HG03039 (cell line): ENCODE data around the gene MKNK1.

Experiments used
- ATAC-seq: cut with Tn5 transposase; IDR thresholded peaks from one replicate; pipeline ENCODE4 v1.9.1; 2021; ENCODE audit warnings: mild to moderate bottlenecking, moderate library complexity; ENCODE audit not compliant: unreplicated experiment

The MKNK1 gene

GRCh38 chr1:46568461-46568891 is 35.6 kb downstream of the MKNK1 start:
- no peak for ATAC-seq

DNA sequence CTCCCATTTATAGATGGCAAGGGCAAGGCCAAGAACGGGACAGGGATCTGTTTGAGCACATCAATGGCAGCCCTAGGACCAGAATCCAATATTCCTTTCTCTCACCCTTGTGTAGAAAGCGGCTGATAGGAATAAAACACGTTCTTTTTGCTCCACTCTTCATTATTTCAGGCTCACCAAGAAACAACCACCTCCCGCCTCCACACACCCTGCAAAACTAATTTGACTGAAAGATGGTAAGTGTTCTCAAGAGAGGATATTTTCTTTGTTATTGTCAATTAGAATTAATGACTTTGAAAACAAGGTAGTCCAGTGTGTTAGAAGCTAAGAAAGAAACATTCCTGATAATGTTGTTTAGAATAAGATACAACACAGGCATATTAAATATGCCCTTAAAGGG is 40.7 kb downstream of the MKNK1 start:
- ATAC-seq = no peak

DNA sequence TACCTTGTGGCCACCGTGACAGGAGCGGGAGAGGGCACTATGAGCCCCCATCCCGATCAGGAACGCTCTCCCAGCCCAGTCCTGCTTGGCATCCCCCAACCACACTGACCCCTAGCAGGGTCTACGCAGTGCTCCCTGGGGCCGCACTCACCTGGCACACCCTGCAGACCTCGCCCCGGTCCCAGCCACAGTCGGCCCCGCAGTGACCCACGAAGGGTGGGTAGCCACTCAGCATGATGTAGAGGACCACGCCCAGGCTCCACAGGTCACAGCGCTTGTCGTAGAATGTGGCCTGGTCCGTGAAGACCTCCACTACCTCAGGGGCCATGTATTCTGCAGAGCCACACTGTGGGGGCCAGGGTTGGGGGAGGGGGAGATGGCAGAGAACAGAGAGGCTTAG is 41.6 kb downstream of the MKNK1 start:
- ATAC-seq = no peak

GRCh38 chr1:46558966-46559365 is 45.1 kb downstream of the MKNK1 start:
- ATAC-seq = no peak

DNA sequence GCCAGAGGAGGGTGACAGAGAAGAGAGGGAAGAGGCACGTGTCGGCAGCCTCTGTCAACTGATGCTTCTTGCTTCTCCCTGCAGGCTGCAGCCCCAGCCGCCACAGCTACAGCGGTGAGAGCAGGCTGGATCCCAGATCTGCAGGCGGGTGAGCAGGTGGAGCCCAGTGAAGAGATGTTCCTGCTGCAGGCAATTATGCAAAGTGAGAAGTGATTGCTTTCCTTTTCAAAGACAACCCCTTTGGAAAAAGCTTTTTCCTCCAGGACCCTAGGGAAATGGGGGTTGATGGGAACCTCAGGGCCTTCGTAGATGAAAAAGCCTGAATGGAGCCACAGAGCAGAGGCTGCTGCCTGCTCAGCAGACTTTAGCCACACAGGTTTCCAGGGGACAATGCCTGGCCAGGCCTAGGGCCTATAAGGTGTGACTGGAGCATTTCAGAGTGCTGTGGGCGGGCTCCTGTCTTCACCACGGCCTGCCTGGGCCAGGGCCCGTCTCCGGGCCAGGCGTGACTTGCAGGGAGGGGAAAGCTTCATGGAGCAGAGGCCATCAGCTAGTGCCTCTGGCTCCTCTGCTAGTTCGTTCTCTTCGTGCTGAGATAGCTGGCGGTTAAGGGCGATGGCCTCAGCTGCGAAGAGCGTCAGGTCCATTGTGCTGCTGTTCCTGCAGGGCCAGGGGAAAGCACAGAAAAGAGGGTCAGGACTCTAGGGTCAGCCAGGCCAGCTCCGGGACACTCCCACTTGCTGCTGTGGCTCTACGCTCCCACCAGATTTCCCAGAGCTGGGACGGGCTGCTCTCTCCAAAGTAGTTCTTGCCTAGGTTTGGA is 45.7 kb downstream of the MKNK1 start:
- ATAC-seq = no peak

GRCh38 chr1:46557403-46557802 is 46.7 kb downstream of the MKNK1 start:
- no peak for ATAC-seq

DNA sequence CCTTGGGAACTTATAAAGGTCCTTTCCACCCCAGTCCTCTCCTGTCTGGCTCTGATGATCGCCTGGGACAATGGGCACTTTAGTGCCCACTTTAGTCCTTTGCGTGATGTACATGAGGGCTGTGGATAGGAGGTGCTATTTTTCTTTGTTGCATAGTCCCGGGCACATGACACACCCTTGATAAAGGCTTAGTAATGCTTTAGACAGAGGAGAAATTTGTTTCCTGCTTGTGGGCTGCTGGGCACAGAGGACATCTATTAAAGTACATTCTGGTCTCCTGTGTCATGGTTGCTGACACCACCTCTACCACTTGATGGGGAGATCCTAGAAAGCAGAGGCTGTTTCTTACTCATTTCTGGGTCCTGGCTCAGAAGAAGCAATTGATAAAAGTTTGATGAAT is 47.2 kb downstream of the MKNK1 start:
- ATAC-seq = no peak

DNA sequence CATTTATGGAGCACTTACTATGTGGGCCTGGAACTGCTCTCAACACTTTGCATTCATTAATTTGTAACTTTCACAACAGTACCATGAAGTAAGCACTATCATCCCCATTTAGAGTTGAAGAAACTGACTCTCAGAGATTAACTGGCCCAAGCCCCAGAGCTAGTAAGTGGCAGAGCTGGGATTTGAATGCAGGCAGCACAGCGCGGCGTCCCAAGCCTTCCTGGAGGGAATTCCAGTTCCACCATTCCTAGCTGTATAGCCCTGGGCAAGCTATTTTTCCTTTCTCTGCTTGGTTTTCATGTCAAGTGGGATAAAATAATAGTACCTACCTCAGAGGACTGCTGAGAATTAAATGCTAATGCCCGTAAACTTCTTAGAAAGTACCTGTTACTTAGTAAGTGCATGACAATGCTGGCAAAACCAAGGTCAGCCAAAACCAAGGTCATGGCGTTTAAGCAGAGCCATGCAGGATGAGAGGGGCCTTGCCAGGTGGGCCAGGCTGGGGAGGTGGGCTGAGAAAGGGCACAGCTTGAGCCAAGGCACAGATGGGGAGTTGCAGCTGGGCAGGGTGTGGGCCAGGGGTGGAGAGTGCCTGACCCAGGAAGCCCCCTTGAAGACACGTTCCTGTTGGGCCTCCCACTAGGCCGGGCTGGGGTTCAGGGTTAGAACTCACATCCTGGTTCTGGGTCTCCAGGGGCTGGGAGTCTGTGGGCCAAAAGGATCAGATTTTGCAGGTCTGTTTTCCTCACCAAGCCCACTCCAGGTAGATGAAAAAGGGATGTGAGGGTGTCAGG is 48.0 kb downstream of the MKNK1 start:
- ATAC-seq = no peak

DNA sequence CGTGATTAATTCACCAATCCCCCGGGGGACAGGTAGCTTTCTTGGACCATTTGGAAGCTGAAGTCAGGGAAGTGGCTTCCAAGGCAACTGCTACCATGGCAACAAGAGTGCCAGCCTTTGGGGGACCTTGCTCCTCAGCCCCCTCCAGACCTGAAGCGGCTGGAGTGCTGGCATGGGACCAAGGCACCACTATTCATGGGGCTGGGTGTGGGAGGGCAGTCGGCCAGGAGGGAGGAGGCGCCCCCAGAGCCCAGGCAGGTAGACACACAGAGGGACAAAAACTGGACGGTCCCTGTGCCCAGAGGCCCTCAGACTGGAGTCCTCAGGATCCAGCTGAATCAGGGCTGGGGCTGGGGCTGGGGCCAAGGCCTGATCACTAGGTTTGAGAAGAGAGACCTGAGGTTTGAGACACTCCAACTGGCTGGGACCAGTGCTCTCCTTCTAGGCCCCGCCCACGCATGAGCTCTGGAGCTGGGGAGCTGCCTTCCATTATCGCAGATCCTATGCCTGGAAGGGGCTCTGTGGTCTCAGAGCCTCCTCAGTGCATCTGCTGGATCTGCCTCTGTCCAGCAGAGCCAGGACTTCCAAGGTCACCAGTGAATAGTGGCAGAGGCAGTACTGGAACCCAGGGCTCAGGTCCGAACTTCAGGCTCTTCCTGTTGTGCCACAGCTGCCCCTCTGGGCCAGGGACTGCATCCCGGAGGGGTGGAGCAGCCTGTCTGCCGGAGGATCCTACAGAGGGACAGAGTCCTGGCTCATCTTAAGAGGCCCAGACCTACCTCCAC is 49.3 kb downstream of the MKNK1 start:
- no peak for ATAC-seq

GRCh38 chr1:46554236-46554596 is 49.9 kb downstream of the MKNK1 start:
- no peak for ATAC-seq

GRCh38 chr1:46553506-46553905 is 50.6 kb downstream of the MKNK1 start:
- ATAC-seq = no peak

DNA sequence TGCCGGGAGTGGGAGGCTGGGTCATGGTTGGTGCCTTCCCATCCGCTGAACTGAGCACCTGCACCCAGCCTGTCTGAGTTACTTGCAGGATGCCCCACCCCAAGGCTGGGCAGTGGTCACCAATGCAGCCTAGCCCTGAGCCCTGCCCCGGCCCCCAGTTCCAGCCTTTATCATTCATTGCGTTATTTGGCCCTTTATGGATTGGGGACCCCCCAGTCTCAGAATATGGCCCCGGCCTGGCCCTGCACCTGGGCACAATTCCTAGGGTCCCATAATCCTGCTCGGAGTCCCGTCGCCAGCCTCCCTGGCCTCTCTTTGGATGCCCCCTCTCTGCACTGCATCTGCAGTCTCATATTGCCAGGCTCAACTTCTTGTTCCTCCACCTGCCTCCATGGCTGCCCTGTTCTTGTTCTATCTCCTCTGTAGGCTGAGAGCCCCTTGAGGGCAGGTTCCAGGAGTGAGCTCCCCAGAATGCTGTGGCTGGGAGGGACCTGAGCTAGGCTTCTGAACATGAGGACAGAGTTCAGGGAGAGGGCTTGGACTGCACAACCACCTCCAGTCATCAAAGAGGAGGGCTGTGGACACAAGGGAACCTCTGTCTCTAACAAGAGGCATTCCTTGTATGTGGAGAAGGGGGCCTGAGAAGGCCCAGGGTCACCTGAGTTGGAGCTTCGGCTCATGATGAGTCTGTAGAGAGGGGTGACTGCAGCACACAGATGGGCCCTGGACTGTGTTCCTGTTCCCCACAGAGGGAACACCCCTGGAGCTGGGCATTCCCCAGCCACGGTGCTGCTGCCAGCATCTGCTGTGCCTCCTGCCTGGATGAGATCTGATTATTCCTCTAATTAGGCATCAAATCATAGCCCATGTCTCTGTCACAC is 51.5 kb downstream of the MKNK1 start:
- no peak for ATAC-seq

DNA sequence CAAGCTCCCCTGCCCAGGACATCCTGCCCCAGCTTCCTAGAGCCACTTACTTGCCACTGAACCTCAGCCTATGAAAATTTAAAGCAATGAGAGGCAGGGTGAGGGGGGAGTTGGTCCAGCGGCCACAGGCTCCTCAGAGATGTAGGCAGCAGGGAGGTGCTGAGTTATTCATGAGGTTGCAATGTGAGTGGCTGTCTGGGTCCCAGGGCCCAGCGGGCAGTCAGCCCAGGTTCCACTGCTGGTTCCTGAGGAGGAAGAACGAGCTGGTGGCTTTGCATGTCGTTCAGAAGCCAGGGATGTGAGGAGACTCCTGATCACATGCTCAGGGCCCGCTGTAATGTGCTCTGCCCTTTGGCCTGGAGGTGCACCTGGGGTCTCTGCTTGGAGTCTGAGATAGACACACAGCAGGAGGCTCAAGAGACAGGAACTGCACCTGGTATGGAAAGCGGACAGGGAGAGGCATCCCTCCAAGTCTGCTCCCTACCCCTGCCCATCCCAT is 52.4 kb downstream of the MKNK1 start, which contains the start of gene KNCN:
Gene KNCN (minus strand): TSS at position 51 of the 499 bp plus-strand sequence. CDS start 432 bp downstream, outside the sequence.
- ATAC-seq = no peak

GRCh38 chr1:46550751-46551231 is 53.3 kb downstream of the MKNK1 start:
- no peak for ATAC-seq

DNA sequence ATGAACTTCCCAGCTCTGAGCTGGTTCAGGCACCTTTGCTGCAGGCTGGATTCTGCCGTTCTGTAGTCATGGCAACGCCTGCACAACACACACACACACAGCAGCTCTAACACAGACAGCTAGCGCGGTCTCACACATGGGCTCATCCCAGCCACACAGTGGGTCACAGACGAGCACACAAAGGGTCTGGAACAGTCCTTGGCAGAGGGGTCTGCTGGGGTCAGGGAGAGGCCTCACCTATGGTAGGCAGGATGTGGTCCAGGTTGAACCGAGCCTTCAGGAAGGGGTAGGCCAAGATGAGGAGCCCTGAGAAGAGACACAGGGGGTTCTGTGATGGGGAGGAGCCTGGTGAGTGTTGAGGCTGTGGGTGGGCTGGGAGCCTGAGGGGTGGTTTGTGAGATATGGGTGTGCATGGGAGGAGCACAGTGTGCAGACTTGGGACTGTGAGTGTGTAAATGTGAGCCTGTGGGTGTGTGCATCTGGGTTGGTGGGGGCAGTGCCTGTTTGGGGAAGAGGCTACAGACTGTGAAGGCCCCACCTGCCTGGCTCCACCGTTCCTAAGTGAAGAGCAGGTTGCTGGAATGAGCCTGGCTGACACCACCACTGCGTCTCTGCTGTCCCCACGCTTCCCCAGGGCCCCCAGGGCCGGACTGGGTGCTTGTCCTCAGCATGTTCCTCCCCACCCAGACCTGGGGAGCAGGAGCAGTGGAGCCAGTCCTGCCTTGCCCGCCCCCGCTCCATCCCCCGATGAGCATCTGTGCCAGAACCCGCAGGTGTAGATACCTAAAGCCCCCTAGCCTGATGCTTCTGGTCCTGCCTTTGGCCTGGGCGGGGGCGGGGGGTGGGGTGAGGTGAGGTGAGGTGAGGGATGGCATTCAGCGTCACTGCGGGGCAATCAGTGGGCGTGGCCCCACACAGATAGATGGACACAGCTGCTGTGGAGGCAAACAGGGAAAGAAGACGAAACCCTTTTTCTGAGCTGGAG is 54.1 kb downstream of the MKNK1 start:
- ATAC-seq = no peak

DNA sequence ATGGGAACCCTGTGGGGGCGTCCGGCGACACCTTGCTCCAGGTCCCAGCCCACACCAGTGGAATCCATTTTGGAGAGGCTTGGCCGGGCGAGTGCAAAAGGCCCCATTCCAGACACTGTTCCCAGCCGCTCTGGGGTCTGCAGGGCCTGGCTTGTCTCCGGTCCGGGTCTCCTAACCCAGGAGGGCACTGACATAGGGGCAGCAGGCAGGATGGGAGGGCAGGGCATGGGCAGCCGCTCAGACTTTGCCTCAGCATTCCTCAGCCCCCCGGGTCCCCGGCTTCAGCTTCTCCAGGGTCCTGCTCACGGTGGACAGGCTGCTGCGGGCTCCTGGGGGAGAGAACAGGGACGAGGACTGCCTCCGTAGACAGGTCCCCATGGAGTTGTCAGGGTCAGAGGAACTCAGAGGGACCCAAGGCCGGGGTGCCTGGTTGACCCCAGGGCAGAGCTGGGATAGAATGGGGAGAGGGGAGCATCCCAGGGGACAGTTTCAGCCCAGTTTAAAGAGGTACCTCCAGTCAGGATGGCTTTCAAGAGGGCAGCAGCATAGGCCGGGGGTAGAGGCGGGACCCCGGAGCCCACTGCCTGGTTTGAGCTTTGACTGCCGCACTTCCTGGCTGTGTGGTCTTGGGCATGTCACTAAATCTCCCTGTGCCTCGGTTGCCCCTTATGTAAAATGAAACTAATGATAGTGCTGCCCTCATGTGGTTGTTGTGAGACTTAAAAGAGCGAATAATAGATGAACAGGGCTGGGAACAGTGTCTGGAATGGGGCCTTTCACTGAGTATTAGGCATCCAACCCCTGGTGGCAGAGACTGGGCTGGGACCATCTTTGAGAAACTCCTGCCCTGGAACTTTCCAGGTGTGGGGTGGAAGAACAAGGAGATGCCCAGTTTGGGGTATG is 56.3 kb downstream of the MKNK1 start:
- ATAC-seq = no peak

- no peak for ATAC-seq
Observed at GRCh38 chr1:46546210-46546609, 57.9 kb downstream of the MKNK1 start.

- ATAC-seq = no peak
Observed at GRCh38 chr1:46545784-46546183, 58.3 kb downstream of the MKNK1 start.
